Measurements from ENCODE around the gene PPM1F.
A peak's percentile ranks its signal among the peaks of the same experiment; 100 is the strongest.

Gene PPM1F

GRCh38 chr22:21921184-21921721, 31.4 kb downstream of the PPM1F start:
- no peak overlapping the region for H2BK15ac ChIP-seq (replicated peaks; ENCODE audit: low read depth)
- no peak overlapping the region for H2AK5ac ChIP-seq (ENCODE audit: low read length)
- WGBS (ENCODE audit: extremely low coverage, insufficient coverage, low lambda C conversion rate), result no CpG with 5 or more reads among the region's 13 CpGs
- no peak overlapping the region for H4K5ac ChIP-seq (ENCODE audit: low read length)
- H3K4me3 ChIP-seq (ENCODE audit: low read length), result no peak overlapping the region
- H3K56ac ChIP-seq (ENCODE audit: low read length), result peak overlapping the region; percentile 25
- peaks cover 10% of the 10 kb centered on the region for H3K4me1 ChIP-seq (ENCODE audit: control insufficient read depth, low read depth, low read length)
- H2BK120ac ChIP-seq (ENCODE audit: low read depth, low read length), result no peak overlapping the region
- H3K27me3 ChIP-seq (ENCODE audit: insufficient read depth, low read length, poor library complexity), result no peaks in the 10 kb centered on the region
- no peak overlapping the region for H3K4ac ChIP-seq (ENCODE audit: low read depth, low read length)
- no peak overlapping the region for H3K9ac ChIP-seq (ENCODE audit: low read length)
- no peak overlapping the region for H3K23ac ChIP-seq (ENCODE audit: low read length)
- no peaks in the 10 kb centered on the region for H3K36me3 ChIP-seq (ENCODE audit: control insufficient read depth, insufficient read depth, low read length)
- no peak overlapping the region for H4K8ac ChIP-seq (ENCODE audit: low read depth, low read length)
- no peaks in the 10 kb centered on the region for H3K79me1 ChIP-seq (ENCODE audit: low read length)
- no peak overlapping the region for H3K4me2 ChIP-seq (ENCODE audit: low read length)
- no peak for DNase-seq
- H3K18ac ChIP-seq (ENCODE audit: low read length), result no peak overlapping the region
- H2BK5ac ChIP-seq (ENCODE audit: low read length), result no peak overlapping the region
- no peaks in the 10 kb centered on the region for H3K79me2 ChIP-seq (ENCODE audit: control insufficient read depth, insufficient read depth, low read length)
- no peak overlapping the region for H3K27ac ChIP-seq (ENCODE audit: low read depth, low read length)

- H3K4me1 ChIP-seq (ENCODE audit: control insufficient read depth, low read depth, low read length), result peaks cover 7% of the 10 kb centered on the region
- H4K8ac ChIP-seq (ENCODE audit: low read depth, low read length), result no peak overlapping the region
- H3K9ac ChIP-seq (ENCODE audit: low read length), result no peak overlapping the region
- no peak overlapping the region for H3K18ac ChIP-seq (ENCODE audit: low read length)
- no CpG with 5 or more reads among the region's 16 CpGs for WGBS (ENCODE audit: extremely low coverage, insufficient coverage, low lambda C conversion rate)
- H3K4me3 ChIP-seq (ENCODE audit: low read length), result no peak overlapping the region
- H3K79me1 ChIP-seq (ENCODE audit: low read length), result no peaks in the 10 kb centered on the region
- no peaks in the 10 kb centered on the region for H3K27me3 ChIP-seq (ENCODE audit: insufficient read depth, low read length, poor library complexity)
- H2BK5ac ChIP-seq (ENCODE audit: low read length), result no peak overlapping the region
- peak overlapping the region; percentile 3 for H3K56ac ChIP-seq (ENCODE audit: low read length)
- H2BK15ac ChIP-seq (replicated peaks; ENCODE audit: low read depth), result no peak overlapping the region
- H3K4me2 ChIP-seq (ENCODE audit: low read length), result no peak overlapping the region
- DNase-seq, result no peak
- no peak overlapping the region for H3K4ac ChIP-seq (ENCODE audit: low read depth, low read length)
- H3K23ac ChIP-seq (ENCODE audit: low read length), result no peak overlapping the region
- no peak overlapping the region for H2BK120ac ChIP-seq (ENCODE audit: low read depth, low read length)
- no peak overlapping the region for H4K5ac ChIP-seq (ENCODE audit: low read length)
- H3K36me3 ChIP-seq (ENCODE audit: control insufficient read depth, insufficient read depth, low read length), result no peaks in the 10 kb centered on the region
- no peak overlapping the region for H2AK5ac ChIP-seq (ENCODE audit: low read length)
- H3K27ac ChIP-seq (ENCODE audit: low read depth, low read length), result no peak overlapping the region
- H3K79me2 ChIP-seq (ENCODE audit: control insufficient read depth, insufficient read depth, low read length), result no peaks in the 10 kb centered on the region
These were observed 32.1 kb downstream of the PPM1F start for GRCh38 chr22:21920341-21921183.

- no peak overlapping the region for H2BK5ac ChIP-seq (ENCODE audit: low read length)
- no peak overlapping the region for H4K8ac ChIP-seq (ENCODE audit: low read depth, low read length)
- H4K5ac ChIP-seq (ENCODE audit: low read length), result no peak overlapping the region
- no peaks in the 10 kb centered on the region for H3K36me3 ChIP-seq (ENCODE audit: control insufficient read depth, insufficient read depth, low read length)
- no peak overlapping the region for H3K4ac ChIP-seq (ENCODE audit: low read depth, low read length)
- WGBS (ENCODE audit: extremely low coverage, insufficient coverage, low lambda C conversion rate), result no CpG with 5 or more reads among the region's 20 CpGs
- H2BK15ac ChIP-seq (replicated peaks; ENCODE audit: low read depth), result no peak overlapping the region
- DNase-seq, result no peak
- no peak overlapping the region for H3K9ac ChIP-seq (ENCODE audit: low read length)
- no peaks in the 10 kb centered on the region for H3K27me3 ChIP-seq (ENCODE audit: insufficient read depth, low read length, poor library complexity)
- no peak overlapping the region for H2BK120ac ChIP-seq (ENCODE audit: low read depth, low read length)
- no peak overlapping the region for H3K18ac ChIP-seq (ENCODE audit: low read length)
- no peaks in the 10 kb centered on the region for H3K79me2 ChIP-seq (ENCODE audit: control insufficient read depth, insufficient read depth, low read length)
- H2AK5ac ChIP-seq (ENCODE audit: low read length), result no peak overlapping the region
- H3K27ac ChIP-seq (ENCODE audit: low read depth, low read length), result no peak overlapping the region
- H3K56ac ChIP-seq (ENCODE audit: low read length), result no peak overlapping the region
- H3K79me1 ChIP-seq (ENCODE audit: low read length), result no peaks in the 10 kb centered on the region
- no peak overlapping the region for H3K23ac ChIP-seq (ENCODE audit: low read length)
- H3K4me1 ChIP-seq (ENCODE audit: control insufficient read depth, low read depth, low read length), result peaks cover 3% of the 10 kb centered on the region
- no peak overlapping the region for H3K4me2 ChIP-seq (ENCODE audit: low read length)
- no peak overlapping the region for H3K4me3 ChIP-seq (ENCODE audit: low read length)
These were observed 32.9 kb downstream of the PPM1F start for GRCh38 chr22:21919526-21920307.

- Histone ChIP-seq H2BK15ac (replicated peaks; ENCODE audit: low read depth) (no peak overlapping the region), H3K79me1 (ENCODE audit: low read length) (no peaks in the 10 kb centered on the region), H4K5ac (ENCODE audit: low read length) (no peak overlapping the region), H3K27ac (ENCODE audit: low read depth, low read length) (no peak overlapping the region), H3K27me3 (ENCODE audit: insufficient read depth, low read length, poor library complexity) (no peaks in the 10 kb centered on the region), H3K4me3 (ENCODE audit: low read length) (no peak overlapping the region), H3K9ac (ENCODE audit: low read length) (no peak overlapping the region), H3K18ac (ENCODE audit: low read length) (no peak overlapping the region), H3K4me2 (ENCODE audit: low read length) (no peak overlapping the region), H3K79me2 (ENCODE audit: control insufficient read depth, insufficient read depth, low read length) (no peaks in the 10 kb centered on the region), H2AK5ac (ENCODE audit: low read length) (no peak overlapping the region), H3K23ac (ENCODE audit: low read length) (no peak overlapping the region), H2BK120ac (ENCODE audit: low read depth, low read length) (no peak overlapping the region), H2BK5ac (ENCODE audit: low read length) (no peak overlapping the region), H3K36me3 (ENCODE audit: control insufficient read depth, insufficient read depth, low read length) (no peaks in the 10 kb centered on the region), H3K56ac (ENCODE audit: low read length) (no peak overlapping the region), H4K8ac (ENCODE audit: low read depth, low read length) (no peak overlapping the region), H3K4me1 (ENCODE audit: control insufficient read depth, low read depth, low read length) (peaks cover 3% of the 10 kb centered on the region), H3K4ac (ENCODE audit: low read depth, low read length) (no peak overlapping the region)
- DNase-seq, result no peak
- no CpG with 5 or more reads among the region's 12 CpGs for WGBS (ENCODE audit: extremely low coverage, insufficient coverage, low lambda C conversion rate)
These were observed 34.0 kb downstream of the PPM1F start for GRCh38 chr22:21918466-21919185.

GRCh38 chr22:21917959-21918261, 34.7 kb downstream of the PPM1F start:
- Histone ChIP-seq H4K8ac (ENCODE audit: low read depth, low read length) (no peak overlapping the region), H2AK5ac (ENCODE audit: low read length) (no peak overlapping the region), H3K4ac (ENCODE audit: low read depth, low read length) (no peak overlapping the region), H3K23ac (ENCODE audit: low read length) (peak overlapping the region; percentile 80), H3K36me3 (ENCODE audit: control insufficient read depth, insufficient read depth, low read length) (no peaks in the 10 kb centered on the region), H3K4me1 (ENCODE audit: control insufficient read depth, low read depth, low read length) (peaks cover 3% of the 10 kb centered on the region), H3K79me2 (ENCODE audit: control insufficient read depth, insufficient read depth, low read length) (no peaks in the 10 kb centered on the region), H4K5ac (ENCODE audit: low read length) (no peak overlapping the region), H3K79me1 (ENCODE audit: low read length) (no peaks in the 10 kb centered on the region), H3K9ac (ENCODE audit: low read length) (no peak overlapping the region), H3K56ac (ENCODE audit: low read length) (no peak overlapping the region), H3K18ac (ENCODE audit: low read length) (no peak overlapping the region), H3K27me3 (ENCODE audit: insufficient read depth, low read length, poor library complexity) (no peaks in the 10 kb centered on the region), H2BK5ac (ENCODE audit: low read length) (no peak overlapping the region), H3K4me3 (ENCODE audit: low read length) (no peak overlapping the region), H3K4me2 (ENCODE audit: low read length) (no peak overlapping the region), H3K27ac (ENCODE audit: low read depth, low read length) (no peak overlapping the region), H2BK15ac (replicated peaks; ENCODE audit: low read depth) (no peak overlapping the region), H2BK120ac (ENCODE audit: low read depth, low read length) (no peak overlapping the region)
- no CpG with 5 or more reads among the region's 6 CpGs for WGBS (ENCODE audit: extremely low coverage, insufficient coverage, low lambda C conversion rate)
- no peak for DNase-seq

Data from mesendoderm (in vitro differentiated cells).